Endothelial cell of umbilical vein (primary cell): ENCODE measurements around the gene FMN1. TPM values are rescaled to one million over a fixed set of nuclear protein-coding genes. Genes with fewer than 3 reads are reported as not detected.

Experiments used
- BruUV-seq: library from RNA; stranded (reverse); fragments of 400-500 nt; replicated peaks from 2 replicates; lab custom pipeline; 2021; lab: Mats Ljungman, UMichigan
- CTCF ChIA-PET: fragments of 300-600, 350-600 bp; sonication (Branson Sonifier 250); formaldehyde crosslinking; loops from one replicate; lab custom pipeline; 2021; ENCODE audit warnings: antibody characterized with exemption, inconsistent platforms; lab: Charles Lee
- POLR2A ChIA-PET: fragments of 300-600, 350-600 bp; sonication (Branson Sonifier 250); formaldehyde crosslinking; loops from one replicate; lab custom pipeline; 2021; ENCODE audit warnings: antibody characterized with exemption, inconsistent platforms; lab: Charles Lee
- DNase-seq: peaks from one replicate; pipeline ENCODE4 v3.0.0-alpha.2; 2011; ENCODE audit warnings: low read depth, low spot score
- FAIRE-seq: peaks from 2 replicates; lab custom pipeline; 2011; peaks lifted over from hg19 to GRCh38; lab: Jason Lieb, UNC
- H2AFZ ChIP-seq: 2 replicates; pipeline ENCODE4 v1.6.0; 2012; ENCODE audit warnings: low read depth, low read length, control low read depth, inconsistent platforms
- H3K27ac ChIP-seq: 2 replicates; pipeline ENCODE4 v1.5.1; 2011; ENCODE audit warnings: low read depth, mild to moderate bottlenecking, control low read depth, low read length, moderate library complexity; ENCODE audit not compliant: insufficient read depth
- H3K27me3 ChIP-seq, 2 experiments: 2 replicates each; pipeline versions ENCODE4 v1.6.0 to v1.6.1; 2011; ENCODE audit warnings: low read length in 2 of 2, mixed read lengths in 1 of 2; ENCODE audit not compliant: control insufficient read depth in 2 of 2, insufficient read depth in 2 of 2
- H3K36me3 ChIP-seq, 2 experiments: 2 replicates in 1 of 2; 3 replicates in 1 of 2; pipeline ENCODE4 v1.5.1; 2011; ENCODE audit warnings: low read length in 2 of 2, mild to moderate bottlenecking in 1 of 2, moderate library complexity in 1 of 2; ENCODE audit not compliant: control insufficient read depth in 2 of 2, insufficient read depth in 2 of 2; ENCODE audit errors: extremely low read depth in 1 of 2
- H3K4me1 ChIP-seq: 3 replicates; pipeline ENCODE4 v1.5.1; 2011; ENCODE audit warnings: mild to moderate bottlenecking, low read length; ENCODE audit not compliant: control insufficient read depth, insufficient read depth; ENCODE audit errors: extremely low read depth
- H3K4me2 ChIP-seq: 2 replicates; pipeline ENCODE4 v1.6.1; 2011; ENCODE audit warnings: low read length, control low read depth, mixed read lengths; ENCODE audit not compliant: insufficient read depth
- H3K4me3 ChIP-seq, 3 experiments: fragments of 200-600 bp in 1 of 3; sonication (generic), shearing (Covaris generic) in 1 of 3; replicated peaks in 1 of 3; 2 replicates each; pipeline ENCODE4 v1.5.1; 2011 to 2016; ENCODE audit warnings: control low read depth in 3 of 3, low read length in 3 of 3, mild to moderate bottlenecking in 2 of 3, inconsistent platforms in 1 of 3, low read depth in 1 of 3, moderate library complexity in 1 of 3; ENCODE audit not compliant: insufficient read depth in 1 of 3
- H3K79me2 ChIP-seq: 2 replicates; pipeline ENCODE4 v1.6.0; 2012; ENCODE audit warnings: low read length, inconsistent platforms; ENCODE audit not compliant: control insufficient read depth, insufficient read depth
- H3K9ac ChIP-seq: replicated peaks from 2 replicates; pipeline ENCODE3; 2011; ENCODE audit warnings: low read length, control low read depth; ENCODE audit not compliant: insufficient read depth; ENCODE audit errors: extremely low read depth
- H3K9me1 ChIP-seq: replicated peaks from 3 replicates; pipeline ENCODE4 v1.6.0; 2011; ENCODE audit warnings: mild to moderate bottlenecking, low read length; ENCODE audit not compliant: control insufficient read depth, insufficient read depth; ENCODE audit errors: extremely low read depth
- H3K9me3 ChIP-seq: replicated peaks from 2 replicates; pipeline ENCODE4 v1.5.1; 2012; ENCODE audit warnings: low read length, inconsistent platforms; ENCODE audit not compliant: control insufficient read depth, insufficient read depth
- H4K20me1 ChIP-seq: replicated peaks from 2 replicates; pipeline ENCODE3; 2011; ENCODE audit warnings: mild to moderate bottlenecking, low read length; ENCODE audit not compliant: control insufficient read depth, insufficient read depth; ENCODE audit errors: extremely low read depth
- EZH2 ChIP-seq: IDR thresholded peaks from 2 replicates; pipeline ENCODE4 v1.6.1; 2012; ENCODE audit warnings: borderline replicate concordance, low read depth, mild to moderate bottlenecking, moderate library complexity, low read length, inconsistent platforms; ENCODE audit not compliant: severe bottlenecking
- FOS ChIP-seq: IDR thresholded peaks from 2 replicates; pipeline ENCODE4 v1.6.1; 2011; ENCODE audit warnings: mild to moderate bottlenecking, low read length, moderate library complexity, borderline replicate concordance; ENCODE audit not compliant: insufficient read depth
- GATA2 ChIP-seq: IDR thresholded peaks from 2 replicates; pipeline ENCODE4 v1.7.0; 2011; ENCODE audit warnings: low read depth, mild to moderate bottlenecking, moderate library complexity, mixed read lengths, low read length; ENCODE audit not compliant: insufficient read length, insufficient read depth
- JUN ChIP-seq: IDR thresholded peaks from 2 replicates; pipeline ENCODE4 v1.6.1; 2011; ENCODE audit warnings: borderline replicate concordance, low read depth; ENCODE audit not compliant: insufficient read length, insufficient read depth
- MAX ChIP-seq: IDR thresholded peaks from 2 replicates; pipeline ENCODE4 v1.6.1; 2011; ENCODE audit not compliant: insufficient read depth, insufficient read length
- MYC ChIP-seq: IDR thresholded peaks from one replicate; pipeline ENCODE4 v1.6.1; 2011; ENCODE audit warnings: mild to moderate bottlenecking, low read depth, low read length
- POLR2A ChIP-seq: IDR thresholded peaks from 2 replicates; pipeline ENCODE4 v1.6.1; 2012; ENCODE audit warnings: low read depth, mild to moderate bottlenecking, control low read depth, low read length
- POLR2AphosphoS5 ChIP-seq: IDR thresholded peaks from 2 replicates; pipeline ENCODE4 v1.6.1; 2012; ENCODE audit warnings: low read depth, mild to moderate bottlenecking, control low read depth, low read length, moderate library complexity; ENCODE audit not compliant: insufficient read depth
- dilution Hi-C: fragments of 300-500 bp; cut with MboI; formaldehyde crosslinking; loops from one replicate; pipeline ENCODE4 v1.15.0; 2019; ENCODE audit warnings: low sequenced_read_pairs; ENCODE audit not compliant: extremely low pct_ligation_motif_present
- intact Hi-C: fragments of 100-400 bp; cut with micrococcal nuclease; formaldehyde crosslinking; loops from one replicate; pipeline ENCODE4 v1.10.0; 2022
- polyA plus RNA-seq, 4 experiments: library from polyadenylated mRNA; depleted of rRNA in 3 of 4; stranded (reverse) in 3 of 4; unstranded in 1 of 4; fragments of >200 nt; gene quantifications; 2 replicates each; pipeline versions ENCODE4 v1.2.1 to v1.2.3, GENCODE V29; 2011 to 2012; ENCODE audit warnings: missing spikeins in 1 of 4
- total RNA-seq: library from RNA; stranded (reverse); gene quantifications from 2 replicates; pipeline ENCODE4 v1.2.3, GENCODE V29; 2021
- TF ChIP-seq, protein P1 (sequence below), 2 donors: IDR thresholded peaks; 1 replicate in 1 of 2; 2 replicates in 1 of 2; pipeline ENCODE4 v1.5.1; 2011; ENCODE audit warnings: low read length in 2 of 2, mild to moderate bottlenecking in 2 of 2, moderate library complexity in 2 of 2, control low read depth in 1 of 2, inconsistent platforms in 1 of 2, low read depth in 1 of 2; ENCODE audit not compliant: insufficient read depth in 1 of 2; ENCODE audit errors: extremely low read depth in 1 of 2

FMN1 gene
- total and polyA plus RNA-seq, 2 donors (not counting 3 experiments of a cell fraction or from before 2014, with no cell fraction given) = 0.01 to 0.29 TPM

DNA sequence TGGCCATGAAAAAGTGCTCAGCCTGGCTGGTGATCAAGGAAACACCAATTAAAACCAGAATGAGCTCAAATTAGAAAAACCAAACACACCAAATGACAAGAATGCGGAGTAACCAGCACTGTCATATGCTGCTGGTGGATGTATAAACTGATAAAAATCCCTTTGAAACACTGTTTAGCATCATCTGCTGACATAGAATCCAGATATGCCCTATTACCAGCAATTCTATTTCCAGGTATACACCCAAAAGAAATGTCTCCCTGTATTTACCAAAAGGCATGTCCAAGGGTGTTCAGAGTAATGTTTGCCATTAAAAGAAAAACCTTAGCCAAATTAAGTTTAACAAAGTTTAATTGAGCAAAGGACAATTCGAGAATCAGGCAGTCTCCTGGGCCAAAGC lies 138.6 kb downstream of the FMN1 start:
- Histone ChIP-seq H3K36me3 (no peaks in the 10 kb centered on the region), H3K9ac (no peak overlapping the region), H3K9me1 (no peaks in the 10 kb centered on the region), H3K79me2 (no peaks in the 10 kb centered on the region), H3K4me1 (no peaks in the 10 kb centered on the region), H3K27ac (no peak overlapping the region), H3K9me3 (no peaks in the 10 kb centered on the region), H4K20me1 (no peaks in the 10 kb centered on the region), H3K27me3 (peaks cover 0 to 2% of the 10 kb centered on the region in 2 experiments), H3K4me2 (no peak overlapping the region), H3K4me3 (no peak overlapping the region), H2AFZ (no peak overlapping the region)
- ChIA-PET POLR2A (no interaction called here), CTCF (interaction anchor here (1.9 kb wide), 1 partner anchor 76 kb away, joined by 4 read pairs; no protein-coding TSS in a partner anchor)
- dilution Hi-C loops = no loop called here
- no TSS peak for BruUV-seq
- no peak for DNase-seq
- intact Hi-C loops = no loop called here
- TF ChIP-seq POLR2AphosphoS5 = no peak
- TF ChIP-seq MAX = no peak
- no peak for TF ChIP-seq MYC
- no peak for TF ChIP-seq JUN
- no peak for TF ChIP-seq GATA2
- no peak for TF ChIP-seq FOS
- TF ChIP-seq, protein P1, sequence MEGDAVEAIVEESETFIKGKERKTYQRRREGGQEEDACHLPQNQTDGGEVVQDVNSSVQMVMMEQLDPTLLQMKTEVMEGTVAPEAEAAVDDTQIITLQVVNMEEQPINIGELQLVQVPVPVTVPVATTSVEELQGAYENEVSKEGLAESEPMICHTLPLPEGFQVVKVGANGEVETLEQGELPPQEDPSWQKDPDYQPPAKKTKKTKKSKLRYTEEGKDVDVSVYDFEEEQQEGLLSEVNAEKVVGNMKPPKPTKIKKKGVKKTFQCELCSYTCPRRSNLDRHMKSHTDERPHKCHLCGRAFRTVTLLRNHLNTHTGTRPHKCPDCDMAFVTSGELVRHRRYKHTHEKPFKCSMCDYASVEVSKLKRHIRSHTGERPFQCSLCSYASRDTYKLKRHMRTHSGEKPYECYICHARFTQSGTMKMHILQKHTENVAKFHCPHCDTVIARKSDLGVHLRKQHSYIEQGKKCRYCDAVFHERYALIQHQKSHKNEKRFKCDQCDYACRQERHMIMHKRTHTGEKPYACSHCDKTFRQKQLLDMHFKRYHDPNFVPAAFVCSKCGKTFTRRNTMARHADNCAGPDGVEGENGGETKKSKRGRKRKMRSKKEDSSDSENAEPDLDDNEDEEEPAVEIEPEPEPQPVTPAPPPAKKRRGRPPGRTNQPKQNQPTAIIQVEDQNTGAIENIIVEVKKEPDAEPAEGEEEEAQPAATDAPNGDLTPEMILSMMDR (IDR thresholded peaks at IDR 0.05; ENCODE audit: extremely low read depth in 1 of 2, insufficient read depth in 1 of 2, low read depth in 1 of 2, low read length in 2 of 2) = no peak
- no peak for TF ChIP-seq POLR2A
- TF ChIP-seq EZH2 = no peak
- FAIRE-seq = no peak
